Measurements from ENCODE around the gene IRX2. TPM values are rescaled to one million over a fixed set of nuclear protein-coding genes. Genes with fewer than 3 reads are reported as not detected.

IRX2 gene
- total RNA-seq, 1 experiment from 2014 or later: not detected

GRCh38 chr5:2697041-2697440 lies 54.4 kb downstream of the IRX2 start:
- DNase-seq (ENCODE audit: low spot score): no peak
